Right lobe of liver (tissue), 6 donors: ENCODE data around the gene PSMD1. TPM values are rescaled to one million over a fixed set of nuclear protein-coding genes. Genes with fewer than 3 reads are reported as not detected.
A peak's percentile ranks its signal among the peaks of the same experiment; 100 is the strongest.

Experiments used
- ATAC-seq, 4 donors: fragments of 200-7000 bp; cut with Tn5 transposase; one replicate each; pipeline ENCODE4 v1.9.1; 2020; ENCODE audit warnings: mild to moderate bottlenecking in 4 of 4, moderate library complexity in 4 of 4
- DNase-seq, 3 donors: peaks; one replicate each; pipeline ENCODE4 v3.0.0-alpha.2; 2020
- H3K27ac ChIP-seq, 3 donors: fragments of 200-600 bp; one replicate each; pipeline ENCODE4 v1.8.0; 2022
- H3K27me3 ChIP-seq, 2 donors: fragments of 200-600 bp; one replicate each; pipeline ENCODE4 v1.8.0; 2022
- H3K36me3 ChIP-seq, 4 donors: fragments of 200-600 bp; sonication (generic) in 1 of 4; one replicate each; pipeline versions ENCODE4 v1.5.1 to v1.8.0; 2017 to 2022; ENCODE audit warnings: control low read depth in 1 of 4
- H3K4me1 ChIP-seq, 4 donors: fragments of 200-600 bp; sonication (generic) in 1 of 4; one replicate each; pipeline versions ENCODE4 v1.5.1 to v1.8.0; 2017 to 2022; ENCODE audit warnings: control low read depth in 1 of 4
- H3K4me3 ChIP-seq, 3 donors: fragments of 200-600 bp; one replicate each; pipeline ENCODE4 v1.8.0; 2022
- H3K9me3 ChIP-seq, 4 donors: fragments of 200-600 bp; sonication (generic) in 1 of 4; one replicate each; pipeline versions ENCODE4 v1.5.1 to v1.8.0; 2017 to 2022; ENCODE audit warnings: control low read depth in 1 of 4
- CTCF ChIP-seq, 4 donors: fragments of 200-600 bp in 3 of 4; fragments of 450-650 bp in 1 of 4; IDR thresholded peaks; one replicate each; pipeline versions ENCODE4 v1.5.1 to v1.8.0; 2016 to 2022; ENCODE audit warnings: antibody characterized with exemption in 4 of 4, mild to moderate bottlenecking in 2 of 4
- POLR2A ChIP-seq: fragments of 450-650 bp; IDR thresholded peaks from one replicate; pipeline ENCODE4 v1.6.1; 2017; ENCODE audit warnings: antibody characterized with exemption, mild to moderate bottlenecking
- WGBS: methylation state at CpG from one replicate; pipeline ENCODE4 v1.1.6; 2018; ENCODE audit warnings: low coverage, low lambda C conversion rate; ENCODE audit not compliant: insufficient coverage; ENCODE audit errors: missing lambda C conversion rate; 5-methylcytosine and 5-hydroxymethylcytosine counted together
- intact Hi-C, 2 donors: fragments of 100-400 bp; cut with DNase I; formaldehyde crosslinking; loops; one replicate each; pipeline versions ENCODE4 v1.11.2 to v1.14.1; 2022
- total RNA-seq, 6 experiments: library from RNA; depleted of rRNA in 2 of 6; stranded (reverse); fragments of >200 nt in 2 of 6; fragmentation: NEBNext Ultra II Directional in 3 of 6; extraction: Animal tissue kit (Norgen Biotek cat#: 25700) in 3 of 6; gene quantifications; one replicate each; pipeline versions ENCODE4 v1.1.0 to v1.2.4, GENCODE V29; 2016 to 2023
- donor health status: DM: no; HTN: yes; CAD: no.
- donor health status: DM: no; HTN: no; CAD: no.
- donor health status: DM: no; HTN: no; CAD: no.
- donor health status: DM: no; HTN: yes; CAD: no.
- donor health status: DM: no; HTN: yes; CAD: no.

PSMD1 gene
- total RNA-seq, 6 experiments from 2014 or later: 46.4 to 62.3 (median 55.5) TPM

DNA sequence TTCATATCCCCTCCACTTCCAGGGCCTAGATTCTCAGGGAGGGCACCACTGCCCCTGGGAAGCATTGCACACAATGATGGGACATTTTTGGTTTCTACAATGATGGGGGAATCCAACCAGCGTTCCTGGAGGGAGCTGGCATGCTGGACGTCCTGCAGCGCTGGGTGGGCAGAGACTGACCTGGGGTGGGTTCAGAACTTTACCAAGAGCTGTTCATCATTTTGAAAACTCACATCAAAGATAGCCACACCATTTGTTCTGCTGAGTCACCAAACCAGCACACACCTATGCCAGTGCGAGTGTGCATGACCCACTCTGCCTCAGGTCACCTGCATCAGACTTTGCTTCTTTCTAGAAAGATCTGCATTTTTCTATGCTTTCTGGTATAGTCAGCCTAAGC is 127.7 kb downstream of the PSMD1 start:
- TF ChIP-seq POLR2A (no peak), CTCF (IDR thresholded peaks at IDR 0.05) (no peak)
- intact Hi-C loops: no loop called here
- ATAC-seq (no peak), DNase-seq (no peak)
- no peaks in the 10 kb centered on the region for H3K27me3 ChIP-seq
- WGBS: 83% methylated on average over 1 of the region's 4 CpGs
- H3K27ac ChIP-seq: no peak overlapping the region
- no peaks in the 10 kb centered on the region for H3K36me3 ChIP-seq
- H3K4me1 ChIP-seq: peaks cover 0 to 4% (median 0%) of the 10 kb centered on the region in 4 donors
- H3K9me3 ChIP-seq: no peaks in the 10 kb centered on the region
- no peak overlapping the region for H3K4me3 ChIP-seq

DNA sequence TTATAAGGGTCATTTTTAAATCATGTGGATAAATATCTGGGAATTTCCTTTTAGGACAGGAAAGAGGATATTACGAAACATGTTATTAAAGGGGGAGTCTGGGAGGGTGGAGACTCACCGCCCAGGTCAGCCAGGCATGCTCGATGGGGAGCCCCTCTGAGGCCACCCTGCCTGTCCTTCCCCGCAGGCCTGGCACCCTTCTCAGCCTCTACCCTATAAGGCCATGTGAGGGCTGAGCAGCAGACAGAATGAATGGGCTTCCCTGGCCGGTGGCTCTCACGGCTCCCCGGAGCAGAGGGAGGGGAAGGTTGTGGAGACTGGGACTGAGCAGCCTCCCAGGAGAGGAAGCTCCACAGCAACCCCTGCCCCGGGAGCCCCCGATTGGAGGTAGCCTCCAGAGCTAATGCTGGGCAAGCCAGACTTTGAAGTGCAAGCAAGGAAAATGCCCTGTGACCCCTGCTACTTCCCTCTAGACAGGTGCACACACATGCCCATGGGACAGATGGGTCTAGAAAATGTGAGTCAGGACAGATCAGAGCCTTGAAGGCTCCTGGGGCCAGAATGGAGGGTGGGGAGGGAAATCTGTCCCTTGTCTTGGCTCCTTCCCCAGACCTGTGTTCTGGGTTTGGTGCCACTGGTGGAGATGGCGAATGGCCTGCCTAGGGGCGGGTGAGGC is 128.5 kb downstream of the PSMD1 start:
- H3K9me3 ChIP-seq: no peaks in the 10 kb centered on the region
- H3K27me3 ChIP-seq: no peaks in the 10 kb centered on the region
- TF ChIP-seq POLR2A: no peak
- TF ChIP-seq CTCF (IDR thresholded peaks at IDR 0.05): no peak
- DNase-seq (no peak), ATAC-seq (peak in 3 of 4 donors; percentile 11 to 16 (median 13))
- no peaks in the 10 kb centered on the region for H3K36me3 ChIP-seq
- peaks cover 0 to 4% (median 0%) of the 10 kb centered on the region in 4 donors for H3K4me1 ChIP-seq
- intact Hi-C loops: no loop called here
- no peak overlapping the region for H3K4me3 ChIP-seq
- 58% methylated on average over 7 of the region's 11 CpGs for WGBS
- peak overlapping the region in 1 of 3 donors; percentile 8 for H3K27ac ChIP-seq

GRCh38 chr2:231185886-231186285 is 129.2 kb downstream of the PSMD1 start:
- ATAC-seq (no peak), DNase-seq (no peak)
- TF ChIP-seq POLR2A (no peak), CTCF (IDR thresholded peaks at IDR 0.05) (no peak)
- Histone ChIP-seq H3K4me1 (peaks cover 0 to 5% (median 0%) of the 10 kb centered on the region in 4 donors), H3K9me3 (no peaks in the 10 kb centered on the region), H3K36me3 (no peaks in the 10 kb centered on the region), H3K27me3 (no peaks in the 10 kb centered on the region), H3K4me3 (no peak overlapping the region), H3K27ac (no peak overlapping the region)
- intact Hi-C loops: no loop called here
- no CpG with 5 or more reads among the region's 4 CpGs for WGBS

DNA sequence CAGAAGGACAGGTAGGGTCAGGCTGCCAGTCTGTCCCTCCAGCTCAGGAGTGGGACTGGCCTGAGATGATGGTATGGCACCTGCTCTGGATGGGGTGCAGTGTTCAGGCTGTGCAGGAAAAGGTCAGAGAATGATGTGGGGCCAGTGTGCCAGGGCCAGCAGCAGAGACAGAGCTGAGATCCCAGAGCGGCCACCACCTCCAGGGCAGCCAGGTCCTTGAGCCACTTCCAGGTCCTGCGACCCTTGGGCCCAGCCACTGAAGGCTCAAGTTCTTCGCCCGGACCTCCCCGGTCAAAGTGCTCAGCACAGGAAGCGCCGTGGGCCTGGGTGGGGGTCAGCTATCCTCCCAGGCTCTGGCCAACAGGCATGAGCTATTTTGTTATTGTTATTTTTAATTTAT is 129.7 kb downstream of the PSMD1 start:
- TF ChIP-seq CTCF (IDR thresholded peaks at IDR 0.05) (no peak), POLR2A (no peak)
- DNase-seq: no peak
- Histone ChIP-seq H3K9me3 (no peaks in the 10 kb centered on the region), H3K4me3 (no peak overlapping the region), H3K4me1 (peaks cover 0 to 7% (median 0%) of the 10 kb centered on the region in 4 donors), H3K27me3 (no peaks in the 10 kb centered on the region), H3K27ac (no peak overlapping the region), H3K36me3 (no peaks in the 10 kb centered on the region)
- no CpG with 5 or more reads among the region's 7 CpGs for WGBS
- intact Hi-C loops: no loop called here
- no peak for ATAC-seq
